CD4-positive, CD25-positive, alpha-beta regulatory T cell (primary cell): ENCODE measurements around the gene GPRIN2. TPM values are rescaled to one million over a fixed set of nuclear protein-coding genes. Genes with fewer than 3 reads are reported as not detected.

Experiments
- ATAC-seq, 2 donors: fragments of 150-1000 bp; cut with Tn5 transposase; one replicate each; pipeline ENCODE4 v1.10.0; 2021; ENCODE audit warnings: low read depth in 2 of 2, moderate number of reproducible peaks in 2 of 2, moderate library complexity in 1 of 2
- DNase-seq, 3 donors: peaks; one replicate each; pipeline versions ENCODE4 v3.0.0 to v3.0.0-alpha.2; 2012 to 2022; ENCODE audit warnings: mixed read lengths in 1 of 3
- H3K27ac ChIP-seq: one replicate; pipeline ENCODE4 v1.7.0; 2013; ENCODE audit warnings: mild to moderate bottlenecking, low read length; ENCODE audit not compliant: insufficient read depth, poor library complexity, severe bottlenecking
- H3K27me3 ChIP-seq: one replicate; pipeline ENCODE4 v1.7.0; 2013; ENCODE audit warnings: low read length; ENCODE audit not compliant: control insufficient read depth, insufficient read depth
- H3K36me3 ChIP-seq: one replicate; pipeline ENCODE4 v1.7.0; 2013; ENCODE audit warnings: mild to moderate bottlenecking, low read length, moderate library complexity; ENCODE audit not compliant: control insufficient read depth, insufficient read depth
- H3K4me1 ChIP-seq: 2 replicates; pipeline ENCODE4 v1.7.0; 2013; ENCODE audit warnings: mild to moderate bottlenecking, low read length; ENCODE audit not compliant: insufficient read depth, control insufficient read depth, poor library complexity, severe bottlenecking
- H3K4me3 ChIP-seq: one replicate; pipeline ENCODE4 v1.7.0; 2013; ENCODE audit warnings: low read depth, mild to moderate bottlenecking, low read length, moderate library complexity
- H3K9me3 ChIP-seq, 2 experiments: 1 replicate in 1 of 2; 2 replicates in 1 of 2; pipeline ENCODE4 v1.7.0; 2013; ENCODE audit warnings: low read length in 2 of 2, mild to moderate bottlenecking in 1 of 2, moderate library complexity in 1 of 2; ENCODE audit not compliant: control insufficient read depth in 2 of 2
- H3K27ac Mint-ChIP-seq, 3 donors: one replicate each; pipeline ENCODE4 v1.8.0; 2020 to 2022; ENCODE audit warnings: mild to moderate bottlenecking in 3 of 3, mixed read lengths in 3 of 3, moderate library complexity in 2 of 3
- H3K27me3 Mint-ChIP-seq: one replicate; pipeline ENCODE4 v1.8.0; 2022; ENCODE audit warnings: mild to moderate bottlenecking, mixed read lengths
- H3K36me3 Mint-ChIP-seq: one replicate; pipeline ENCODE4 v1.8.0; 2020; ENCODE audit warnings: mixed read lengths
- H3K4me1 Mint-ChIP-seq, 4 donors: one replicate each; pipeline ENCODE4 v1.8.0; 2020 to 2022; ENCODE audit warnings: mixed read lengths in 4 of 4, mild to moderate bottlenecking in 1 of 4
- H3K4me3 Mint-ChIP-seq, 4 donors: one replicate each; pipeline ENCODE4 v1.8.0; 2020 to 2022; ENCODE audit warnings: mild to moderate bottlenecking in 4 of 4, mixed read lengths in 4 of 4, moderate library complexity in 3 of 4
- H3K9me3 Mint-ChIP-seq, 7 donors: one replicate each; pipeline ENCODE4 v1.8.0; 2020 to 2022; ENCODE audit warnings: mixed read lengths in 7 of 7, mild to moderate bottlenecking in 3 of 7, moderate library complexity in 2 of 7
- polyA plus RNA-seq, 4 donors: library from polyadenylated mRNA; unstranded; fragments of 300-500 nt; fragmentation: Illumina TruSeq; gene quantifications; one replicate each; pipeline ENCODE4 v1.2.3, GENCODE V29; 2021
- total RNA-seq: library from RNA; stranded (reverse); gene quantifications from one replicate; pipeline ENCODE4 v1.2.3, GENCODE V29; 2022

The GPRIN2 gene
- total and polyA plus RNA-seq, 5 donors from 2014 or later, result not detected

DNA sequence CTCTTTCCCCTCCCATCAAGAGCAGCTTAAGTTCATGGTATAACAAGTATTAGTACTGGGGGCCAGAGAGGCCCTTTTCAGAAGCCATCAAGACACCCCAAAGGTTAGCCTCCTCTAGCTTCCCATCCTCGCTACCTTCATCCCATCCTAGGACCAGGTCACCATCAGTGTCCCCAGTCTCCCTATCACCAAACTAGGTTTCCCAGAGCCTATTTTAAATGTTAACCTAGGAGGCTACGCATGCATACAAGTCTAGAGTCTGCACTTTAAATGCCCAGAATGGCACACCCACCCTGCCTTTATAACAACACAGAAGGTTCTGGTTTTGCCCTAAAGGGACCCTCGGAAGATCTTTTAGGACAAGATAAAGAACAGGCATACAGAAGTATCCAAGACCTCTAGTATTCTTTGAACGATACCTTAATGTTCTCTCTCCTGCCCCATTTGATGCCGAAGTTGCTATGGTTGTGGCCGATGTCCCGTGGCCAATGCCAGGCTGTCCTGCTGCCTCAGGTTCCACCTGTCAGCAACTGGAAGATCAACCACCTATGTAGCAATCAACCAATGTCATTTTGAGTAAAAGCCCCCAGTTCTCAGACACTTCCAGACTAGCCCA is 2.2 kb downstream of the GPRIN2 start:
- Histone ChIP-seq H3K9me3 (no peaks in the 10 kb centered on the region), H3K4me3 (no peak overlapping the region), H3K27ac (no peak overlapping the region), H3K4me1 (no peaks in the 10 kb centered on the region), H3K27me3 (peaks cover 11% of the 10 kb centered on the region), H3K36me3 (no peaks in the 10 kb centered on the region)
- Mint-ChIP-seq H3K4me3 (no peak overlapping the region), H3K9me3 (no peaks in the 10 kb centered on the region), H3K4me1 (peaks cover 0 to 15% (median 0%) of the 10 kb centered on the region in 4 donors), H3K27ac (no peak overlapping the region), H3K27me3 (peaks cover 21% of the 10 kb centered on the region), H3K36me3 (no peaks in the 10 kb centered on the region)
- no peak for DNase-seq
- ATAC-seq, result no peak

DNA sequence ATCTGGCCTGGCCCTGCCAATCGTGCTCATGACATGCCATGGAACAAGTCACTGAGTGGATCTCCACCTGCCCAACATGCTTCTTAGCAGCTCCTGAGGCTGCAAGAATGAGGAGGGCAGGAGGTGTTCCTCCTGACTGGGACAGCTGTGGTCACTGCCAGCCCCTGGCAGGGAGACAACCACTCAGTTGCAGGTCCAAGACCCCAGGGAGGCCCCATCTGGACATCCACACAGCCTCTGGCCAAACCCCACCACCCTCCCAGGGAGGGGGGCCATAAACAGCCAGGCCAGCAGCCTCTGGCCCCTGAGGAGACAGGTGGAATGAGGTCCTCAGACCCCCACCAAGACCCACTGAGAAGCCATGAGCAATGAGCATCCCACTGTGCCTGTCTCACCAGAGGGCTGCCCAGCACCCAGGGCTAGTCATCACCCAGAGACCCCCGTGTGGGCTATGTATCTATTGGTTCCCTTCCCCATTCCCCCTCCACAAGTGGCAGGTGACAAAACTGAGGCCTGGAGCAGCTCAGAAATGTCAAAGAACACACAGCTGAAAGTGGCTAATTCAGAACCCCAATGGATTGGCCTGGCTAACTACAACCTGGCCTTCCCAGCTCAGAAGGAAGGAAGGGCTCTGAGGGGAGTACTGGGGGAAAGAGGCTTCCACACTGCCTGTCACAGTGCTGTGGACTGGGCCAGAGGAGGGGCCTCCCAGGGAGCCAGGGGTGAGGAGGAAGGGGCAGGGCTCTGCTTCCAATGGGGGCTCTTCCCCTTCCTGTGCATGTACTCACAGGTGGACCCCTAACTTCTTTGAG is 3.0 kb downstream of the GPRIN2 start:
- peaks cover 10% of the 10 kb centered on the region for H3K27me3 ChIP-seq
- peaks cover 21% of the 10 kb centered on the region for H3K27me3 Mint-ChIP-seq
- no peak overlapping the region for H3K4me3 ChIP-seq
- no peaks in the 10 kb centered on the region for H3K4me1 ChIP-seq
- no peaks in the 10 kb centered on the region for H3K9me3 ChIP-seq
- H3K36me3 Mint-ChIP-seq, result no peaks in the 10 kb centered on the region
- no peaks in the 10 kb centered on the region for H3K9me3 Mint-ChIP-seq
- H3K27ac Mint-ChIP-seq, result no peak overlapping the region
- DNase-seq (no peak), ATAC-seq (no peak)
- H3K4me3 Mint-ChIP-seq, result no peak overlapping the region
- H3K4me1 Mint-ChIP-seq, result peaks cover 0 to 15% (median 0%) of the 10 kb centered on the region in 4 donors
- H3K36me3 ChIP-seq, result no peaks in the 10 kb centered on the region
- no peak overlapping the region for H3K27ac ChIP-seq

DNA sequence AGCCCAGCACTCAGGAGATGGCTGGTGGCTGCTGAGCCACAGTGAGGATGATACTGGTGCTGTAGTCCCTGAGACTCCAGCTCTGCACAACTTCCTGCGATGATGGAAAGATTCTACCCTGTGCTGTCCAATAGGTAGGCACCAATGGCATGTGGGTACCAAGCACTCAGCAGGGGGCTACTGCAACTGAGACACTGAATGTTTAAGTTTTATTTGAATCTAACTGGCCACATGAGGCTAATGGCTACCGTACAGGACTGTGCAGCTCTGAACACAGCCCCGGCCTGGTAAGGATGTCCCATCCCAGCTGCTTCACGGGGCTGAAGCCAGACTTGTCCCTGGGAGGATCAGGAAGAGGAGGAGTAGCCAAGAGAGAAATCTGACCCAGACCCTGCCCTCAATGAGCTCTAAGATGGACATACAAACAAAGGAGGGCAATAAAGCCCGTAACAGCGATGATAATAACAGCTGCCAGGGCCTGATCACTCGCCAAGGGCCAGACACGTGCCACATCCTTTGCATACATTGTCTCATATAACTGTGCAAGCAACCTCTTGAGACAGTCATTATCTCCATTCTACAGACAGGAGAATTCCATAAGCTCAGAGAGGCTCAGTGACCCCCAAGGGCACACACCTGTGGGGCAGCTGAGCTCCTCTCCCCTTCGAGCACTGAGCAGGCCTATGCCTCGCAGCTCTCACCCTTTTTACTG is 3.8 kb downstream of the GPRIN2 start:
- Histone ChIP-seq H3K9me3 (no peaks in the 10 kb centered on the region), H3K4me3 (no peak overlapping the region), H3K4me1 (no peaks in the 10 kb centered on the region), H3K27me3 (peaks cover 7% of the 10 kb centered on the region), H3K36me3 (no peaks in the 10 kb centered on the region), H3K27ac (no peak overlapping the region)
- Mint-ChIP-seq H3K36me3 (no peaks in the 10 kb centered on the region), H3K4me1 (peaks cover 0 to 12% (median 0%) of the 10 kb centered on the region in 4 donors), H3K9me3 (no peaks in the 10 kb centered on the region), H3K27ac (no peak overlapping the region), H3K27me3 (peaks cover 14% of the 10 kb centered on the region), H3K4me3 (no peak overlapping the region)
- DNase-seq (no peak), ATAC-seq (no peak)

DNA sequence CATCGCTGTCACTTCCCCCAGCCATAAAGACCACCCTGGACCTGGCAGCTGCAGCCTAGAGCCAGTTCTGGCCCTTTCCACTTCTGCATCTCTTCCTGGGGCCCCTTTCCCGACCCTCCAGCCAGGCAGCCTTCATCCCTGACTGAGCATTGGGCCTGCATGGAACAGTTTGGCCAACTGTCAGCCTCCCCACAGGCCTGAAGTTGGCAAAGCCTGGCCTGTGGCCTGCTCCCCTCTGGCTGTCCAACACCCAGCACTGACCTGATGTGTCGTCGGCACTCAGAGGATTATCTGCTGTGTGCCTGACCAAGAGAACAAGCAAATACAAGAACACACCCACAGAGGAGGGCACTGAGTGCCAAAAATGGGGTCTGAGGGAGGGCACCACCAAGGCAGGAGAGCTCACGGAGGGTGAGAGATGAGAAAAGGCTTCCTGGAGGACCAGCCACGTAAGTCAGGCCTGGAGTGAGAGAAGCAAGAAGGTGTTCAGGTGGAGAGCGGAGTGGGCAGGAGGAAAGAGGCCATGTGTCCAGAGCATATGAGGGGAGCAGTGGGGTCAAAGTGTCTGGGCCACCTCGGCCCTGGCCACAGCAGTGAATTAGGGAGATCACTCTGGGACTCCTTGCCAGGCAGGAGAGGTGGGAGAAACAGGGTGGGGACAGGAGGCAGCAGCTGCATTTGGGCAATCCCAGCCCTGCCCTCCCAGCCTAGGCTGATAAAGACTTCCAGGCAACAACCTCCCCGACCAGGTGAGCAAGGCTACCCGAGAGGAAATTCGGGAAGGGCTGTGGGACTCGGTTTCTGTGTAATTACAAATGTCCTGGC is 4.5 kb downstream of the GPRIN2 start:
- Mint-ChIP-seq H3K27me3 (peaks cover 6% of the 10 kb centered on the region), H3K4me3 (no peak overlapping the region), H3K9me3 (no peaks in the 10 kb centered on the region), H3K27ac (no peak overlapping the region), H3K36me3 (no peaks in the 10 kb centered on the region), H3K4me1 (peaks cover 0 to 8% (median 0%) of the 10 kb centered on the region in 4 donors)
- H3K27me3 ChIP-seq, result peaks cover 7% of the 10 kb centered on the region
- H3K4me3 ChIP-seq, result no peak overlapping the region
- H3K36me3 ChIP-seq, result no peaks in the 10 kb centered on the region
- H3K9me3 ChIP-seq, result no peaks in the 10 kb centered on the region
- no peaks in the 10 kb centered on the region for H3K4me1 ChIP-seq
- ATAC-seq (no peak), DNase-seq (no peak)
- no peak overlapping the region for H3K27ac ChIP-seq

DNA sequence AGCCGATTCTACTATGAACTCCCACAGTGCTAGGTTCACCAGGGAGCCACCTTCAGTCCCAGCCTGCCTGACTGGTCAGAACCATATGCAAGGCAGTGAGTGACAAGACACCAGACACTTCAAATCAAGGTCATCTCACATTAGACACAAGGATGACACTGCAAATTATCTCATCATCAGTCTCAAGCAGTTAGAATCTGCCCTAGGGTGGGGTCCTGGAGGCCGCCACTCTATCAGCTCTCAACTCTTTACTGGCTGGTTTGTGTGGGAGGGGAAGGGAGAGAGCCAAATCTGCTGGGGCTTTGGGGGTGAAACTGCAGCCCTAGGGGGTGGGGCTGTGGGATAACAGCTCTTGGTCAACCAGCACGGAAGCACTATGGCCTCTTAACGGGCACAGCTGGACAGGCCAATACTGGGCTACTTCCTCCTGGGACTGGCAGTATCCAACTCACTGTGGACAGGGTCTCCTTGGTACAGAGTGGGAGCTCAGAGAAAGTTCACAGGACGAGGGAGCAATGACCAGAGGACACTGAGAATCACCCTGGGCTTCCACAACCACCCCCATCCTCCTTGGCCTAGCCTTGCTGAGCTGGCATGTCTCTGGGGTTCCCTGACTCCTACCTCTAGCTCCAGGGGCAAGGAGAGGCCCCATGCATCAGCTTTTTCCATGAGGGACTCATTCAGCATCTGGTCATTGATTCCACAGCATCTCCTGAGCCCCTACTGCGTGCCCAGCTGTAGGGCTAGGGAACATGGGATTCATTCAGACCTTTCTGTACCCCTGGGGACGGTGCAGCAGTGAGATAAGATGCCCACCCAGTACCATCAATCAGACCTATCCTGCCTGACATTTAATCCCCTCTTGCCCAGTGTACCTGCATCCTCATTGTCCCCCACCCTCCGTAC is 5.4 kb downstream of the GPRIN2 start:
- ATAC-seq (no peak), DNase-seq (no peak)
- H3K27ac Mint-ChIP-seq, result no peak overlapping the region
- Histone ChIP-seq H3K27me3 (peaks cover 7% of the 10 kb centered on the region), H3K4me1 (no peaks in the 10 kb centered on the region), H3K27ac (no peak overlapping the region), H3K4me3 (no peak overlapping the region), H3K36me3 (no peaks in the 10 kb centered on the region), H3K9me3 (no peaks in the 10 kb centered on the region)
- no peak overlapping the region for H3K4me3 Mint-ChIP-seq
- H3K27me3 Mint-ChIP-seq, result peaks cover 4% of the 10 kb centered on the region
- H3K9me3 Mint-ChIP-seq, result no peaks in the 10 kb centered on the region
- H3K4me1 Mint-ChIP-seq, result peaks cover 0 to 4% (median 0%) of the 10 kb centered on the region in 4 donors
- no peaks in the 10 kb centered on the region for H3K36me3 Mint-ChIP-seq

DNA sequence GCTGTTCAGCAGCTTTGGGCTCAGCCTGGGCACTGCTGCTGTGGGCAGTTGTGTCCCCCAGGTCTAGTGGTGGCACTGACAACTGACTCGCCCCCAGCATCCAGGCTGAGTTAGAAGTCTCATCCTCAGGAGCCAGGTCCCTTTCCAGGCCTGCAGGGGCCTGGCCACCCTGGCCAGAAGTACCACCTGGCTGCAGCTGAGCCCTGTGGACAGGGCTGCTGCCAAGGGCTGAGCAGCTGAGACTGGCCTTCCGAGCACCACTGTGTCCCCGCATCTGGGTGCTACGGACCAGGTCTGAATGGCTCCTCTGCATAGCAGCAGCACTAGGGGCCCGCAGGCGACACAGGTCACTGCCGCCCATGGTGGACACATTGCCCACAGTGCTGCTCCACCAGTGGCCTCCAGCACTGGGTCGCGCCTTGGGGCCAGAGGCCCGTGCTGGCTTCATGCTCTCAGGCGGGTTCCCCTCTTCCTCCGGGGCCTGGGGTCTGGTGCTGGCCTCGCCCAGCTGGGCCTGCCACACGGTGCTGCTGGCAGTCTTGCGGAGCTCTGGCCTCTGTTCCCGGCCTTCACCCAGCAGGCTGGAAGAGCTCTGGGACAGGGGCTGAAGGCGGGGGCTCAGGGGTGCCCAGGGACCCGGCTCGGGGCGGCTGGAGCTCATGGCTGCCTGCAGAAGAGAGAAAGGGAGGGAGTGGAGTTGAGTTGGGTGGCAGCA is 6.2 kb downstream of the GPRIN2 start:
- DNase-seq, result no peak

More for the DNA sequence above, 6.2 kb downstream of the GPRIN2 start:
- Mint-ChIP-seq H3K36me3 (no peaks in the 10 kb centered on the region), H3K27ac (no peak overlapping the region), H3K27me3 (peaks cover 4% of the 10 kb centered on the region), H3K4me1 (no peaks in the 10 kb centered on the region), H3K9me3 (no peaks in the 10 kb centered on the region), H3K4me3 (no peak overlapping the region)
- H3K36me3 ChIP-seq, result no peaks in the 10 kb centered on the region
- H3K27me3 ChIP-seq, result peaks cover 3% of the 10 kb centered on the region
- H3K27ac ChIP-seq, result no peak overlapping the region
- H3K4me3 ChIP-seq, result no peak overlapping the region
- H3K9me3 ChIP-seq, result no peaks in the 10 kb centered on the region
- ATAC-seq, result no peak
- no peaks in the 10 kb centered on the region for H3K4me1 ChIP-seq
